GM04503 (cell line): ENCODE measurements around the gene CEP55.

Experiments used
- DNase-seq: peaks from one replicate; pipeline ENCODE4 v3.0.0-alpha.2; 2012; ENCODE audit warnings: low read depth

CEP55 gene

DNA sequence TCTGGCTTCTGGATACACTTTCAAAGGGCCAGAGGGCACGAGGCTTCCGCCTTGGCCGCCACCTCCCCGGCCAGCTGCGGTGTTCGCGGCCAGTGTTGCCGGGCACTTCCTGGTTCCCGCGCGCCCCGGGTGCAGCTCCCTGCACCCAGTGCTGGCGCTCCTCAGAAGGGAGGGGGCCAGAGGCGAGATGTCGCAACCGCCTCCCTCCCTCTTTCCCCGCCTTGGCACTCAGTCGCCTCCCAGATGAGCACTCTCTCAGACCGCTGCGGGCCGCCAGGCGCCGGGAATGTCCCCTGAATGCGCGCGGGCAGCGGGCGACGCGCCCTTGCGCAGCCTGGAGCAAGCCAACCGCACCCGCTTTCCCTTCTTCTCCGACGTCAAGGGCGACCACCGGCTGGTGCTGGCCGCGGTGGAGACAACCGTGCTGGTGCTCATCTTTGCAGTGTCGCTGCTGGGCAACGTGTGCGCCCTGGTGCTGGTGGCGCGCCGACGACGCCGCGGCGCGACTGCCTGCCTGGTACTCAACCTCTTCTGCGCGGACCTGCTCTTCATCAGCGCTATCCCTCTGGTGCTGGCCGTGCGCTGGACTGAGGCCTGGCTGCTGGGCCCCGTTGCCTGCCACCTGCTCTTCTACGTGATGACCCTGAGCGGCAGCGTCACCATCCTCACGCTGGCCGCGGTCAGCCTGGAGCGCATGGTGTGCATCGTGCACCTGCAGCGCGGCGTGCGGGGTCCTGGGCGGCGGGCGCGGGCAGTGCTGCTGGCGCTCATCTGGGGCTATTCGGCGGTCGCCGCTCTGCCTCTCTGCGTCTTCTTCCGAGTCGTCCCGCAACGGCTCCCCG is 70.2 kb downstream of the CEP55 start, which contains the start of gene FFAR4:
Gene FFAR4 (plus strand): TSS at position 231 of the 842 bp plus-strand sequence. CDS start 56 bp downstream, at position 287.
- no peak for DNase-seq

GRCh38 chr10:93567277-93568104 is 71.1 kb downstream of the CEP55 start:
- DNase-seq: no peak

GRCh38 chr10:93568105-93568390 is 71.6 kb downstream of the CEP55 start:
- DNase-seq: no peak

- DNase-seq: no peak
Observed at GRCh38 chr10:93570383-93570782, 74.0 kb downstream of the CEP55 start.

DNA sequence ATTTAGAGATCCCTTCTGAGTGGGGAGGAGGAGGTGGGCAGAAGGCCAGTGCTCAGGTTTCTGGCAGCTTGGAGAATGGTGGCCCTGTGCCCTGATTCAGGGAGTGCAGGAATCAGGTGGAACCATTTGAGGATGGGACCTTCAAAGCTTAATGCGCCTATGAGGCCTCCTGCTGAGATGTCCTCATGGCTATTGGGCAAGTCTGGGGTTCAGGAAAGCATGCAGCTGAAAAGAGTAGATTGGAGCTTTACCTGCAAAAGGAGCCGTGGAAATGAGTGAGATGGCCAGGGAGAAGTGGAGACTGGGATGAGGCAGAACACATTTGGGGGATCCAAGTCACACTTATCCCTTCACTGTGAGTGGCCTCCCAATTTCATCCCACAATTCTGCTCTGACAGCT is 76.2 kb downstream of the CEP55 start:
- DNase-seq: no peak

DNA sequence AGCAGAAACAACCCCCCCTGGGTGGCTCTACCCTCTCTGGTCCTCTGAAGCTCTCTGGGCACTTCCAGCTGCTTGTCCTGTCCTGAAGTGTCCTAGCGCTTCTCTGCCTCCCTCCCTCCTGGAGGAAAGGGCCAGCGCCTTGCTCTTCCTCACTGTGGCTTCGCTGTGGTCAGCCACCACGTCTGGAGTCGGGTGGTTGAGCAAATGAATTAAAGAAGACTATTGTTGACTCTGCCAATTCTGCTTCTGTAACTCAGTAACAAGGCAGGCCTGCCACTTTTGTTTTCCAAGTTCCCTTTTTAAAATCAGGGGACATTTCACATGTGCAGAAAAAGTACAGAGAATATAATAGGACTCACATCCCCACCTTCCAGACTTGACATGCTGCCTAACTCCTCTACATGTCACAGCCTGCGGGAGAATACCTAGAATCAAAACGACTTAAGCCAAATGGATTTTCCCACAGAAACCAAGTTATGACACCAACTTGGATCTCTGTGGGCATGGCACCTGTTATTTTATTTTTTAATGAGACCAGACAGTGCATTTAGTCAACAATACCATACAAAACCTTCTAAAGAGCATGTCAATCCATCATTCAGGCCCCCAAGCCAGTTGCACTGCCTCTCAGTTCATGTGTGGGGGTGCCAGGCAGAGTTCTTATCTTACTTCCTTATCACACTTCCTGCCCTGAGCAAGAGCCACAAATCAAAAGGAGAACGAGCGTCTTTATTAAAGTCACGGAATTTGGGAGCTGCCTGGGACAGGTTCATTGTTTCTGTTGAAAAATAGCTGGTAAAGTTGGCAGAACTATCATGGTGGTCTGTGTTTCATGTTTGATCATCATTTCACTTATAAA is 76.9 kb downstream of the CEP55 start:
- DNase-seq: no peak

DNA sequence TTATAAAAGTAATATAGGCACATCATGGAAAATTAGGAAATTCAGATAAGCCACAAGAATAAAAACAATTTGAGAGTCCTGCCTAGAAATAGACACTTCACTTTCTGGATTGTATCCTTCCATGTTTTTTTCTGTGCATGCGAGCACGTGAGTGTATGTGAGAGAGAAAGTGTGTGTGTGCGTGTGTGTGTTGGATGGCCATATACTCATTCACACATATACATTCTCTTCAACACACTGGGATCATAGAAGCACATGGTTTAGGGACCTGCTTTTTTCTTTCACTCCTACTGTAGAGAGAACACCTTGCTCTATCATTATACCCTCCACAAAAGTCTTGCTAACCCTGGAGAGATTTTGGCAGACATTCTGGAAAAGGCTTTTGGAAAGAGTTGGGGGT is 77.5 kb downstream of the CEP55 start:
- no peak for DNase-seq

GRCh38 chr10:93576888-93577287 is 80.5 kb downstream of the CEP55 start:
- DNase-seq: no peak

DNA sequence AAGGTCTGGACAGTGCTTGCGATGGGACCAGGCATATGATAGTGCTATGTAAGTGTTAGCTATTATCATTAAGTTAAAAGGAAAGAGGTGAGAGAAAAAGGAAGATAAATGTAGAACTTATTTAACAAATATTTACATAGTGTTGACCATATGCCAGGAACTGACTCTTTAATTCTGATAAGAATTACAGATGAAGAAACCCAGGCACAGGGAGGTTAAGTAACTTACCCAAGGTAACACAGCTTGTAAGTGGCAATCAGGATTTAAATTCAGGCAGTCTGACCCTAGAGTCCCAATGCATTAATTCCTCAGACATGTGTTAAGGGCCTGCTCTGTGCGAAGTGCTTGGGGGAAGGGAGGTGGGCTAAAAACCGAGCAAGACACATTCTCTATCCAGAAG is 81.2 kb downstream of the CEP55 start:
- no peak for DNase-seq
